Measurements from ENCODE around the gene ACAP1. TPM values are rescaled to one million over a fixed set of nuclear protein-coding genes. Genes with fewer than 3 reads are reported as not detected.

The ACAP1 gene
- total RNA-seq, 1 experiment from 2014 or later: 10.9 TPM

DNA sequence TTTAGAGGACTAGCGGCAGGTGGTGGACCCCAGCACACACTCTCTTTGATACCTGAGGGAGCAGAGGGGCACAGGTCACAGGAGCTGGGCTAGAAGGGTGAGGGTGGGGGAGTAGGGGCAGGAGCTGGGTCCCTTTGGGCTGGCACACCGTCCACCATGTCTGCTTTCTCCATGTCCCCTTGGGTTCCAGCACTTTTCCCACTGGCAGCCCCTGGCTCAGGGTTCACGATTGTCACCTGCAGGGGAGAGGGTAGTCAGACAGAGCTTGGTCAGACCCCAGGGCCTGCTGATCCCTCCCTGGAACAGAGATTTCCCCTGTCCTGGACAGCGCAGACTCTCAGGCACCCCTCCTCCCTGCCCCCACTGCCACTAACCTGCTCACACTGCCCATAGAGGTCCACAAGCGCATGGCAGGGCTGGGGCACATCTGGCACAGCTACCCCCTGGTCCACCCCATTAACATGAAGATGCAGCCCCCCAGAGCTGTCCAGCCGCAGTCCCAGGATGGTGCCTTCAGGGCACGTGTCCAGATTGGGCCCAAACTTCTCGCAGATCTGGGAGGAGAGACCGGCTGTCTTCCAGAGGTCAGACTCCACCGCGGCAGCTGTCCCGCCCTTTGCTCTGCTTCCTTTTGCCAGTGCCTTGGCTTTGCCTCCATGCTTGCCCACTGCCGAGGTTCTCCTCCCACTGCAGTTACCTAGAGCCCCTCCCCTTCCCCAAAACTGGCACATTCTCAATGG lies 18.0 kb upstream of the ACAP1 start:
- CTCF ChIA-PET: no interaction called here
- intact Hi-C loops (cut with micrococcal nuclease; ENCODE audit: unreplicated experiment): no loop called here
- BruUV-seq (replicated peaks): no TSS peak

DNA sequence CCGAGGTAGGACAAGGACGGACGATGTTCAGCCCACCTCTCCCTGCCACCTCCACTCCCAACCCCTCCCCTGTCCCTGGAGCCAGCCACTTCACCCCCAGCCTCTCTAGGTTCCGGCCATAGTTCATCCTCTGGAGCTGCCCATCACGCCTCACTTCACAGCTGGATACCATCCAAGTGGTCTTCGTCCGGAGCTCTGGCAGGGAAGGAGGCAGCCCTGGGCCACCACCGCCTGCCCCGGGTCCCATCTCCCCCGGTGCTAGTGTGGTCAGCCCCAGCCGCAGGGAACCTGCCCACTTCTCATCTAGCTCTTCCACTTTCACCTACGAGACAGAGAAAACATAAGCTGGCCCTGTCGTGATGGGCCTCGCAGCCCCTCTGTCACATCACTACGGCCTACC lies 14.9 kb upstream of the ACAP1 start:
- Histone ChIP-seq H3K36me3 (ENCODE audit: low read depth) (peaks cover 4% of the 10 kb centered on the region; the same call in 1 of the 2 replicates), H3F3A (ENCODE audit: insufficient read depth, low read depth) (peaks cover 14% of the 10 kb centered on the region), H2AFZ (no peak overlapping the region), H3K27ac (no peak overlapping the region), H3K4me1 (replicated peaks; ENCODE audit: insufficient read depth) (peaks cover under 1% of the 10 kb centered on the region; the same call in 1 of the 2 replicates), H4K20me1 (ENCODE audit: insufficient read depth) (no peaks in the 10 kb centered on the region; the same call in 1 of the 2 replicates), H3K4me3 (no peak overlapping the region), H3K27me3 (ENCODE audit: insufficient read depth, low read depth) (no peaks in the 10 kb centered on the region), H3K9me3 (ENCODE audit: insufficient read depth, low read depth) (no peaks in the 10 kb centered on the region), H3K79me2 (ENCODE audit: low read depth) (peaks cover under 1% of the 10 kb centered on the region; the same call in 1 of the 2 replicates), H3K9me2 (ENCODE audit: insufficient read depth) (no peaks in the 10 kb centered on the region), H3K4me2 (no peak overlapping the region)
- ChIA-PET POLR2A (ENCODE audit: unreplicated experiment) (no interaction called here), CTCF (no interaction called here)
- TF ChIP-seq EZH2 (IDR thresholded peaks at IDR 0.05; ENCODE audit: low read depth): no peak
- TF ChIP-seq, protein P1, sequence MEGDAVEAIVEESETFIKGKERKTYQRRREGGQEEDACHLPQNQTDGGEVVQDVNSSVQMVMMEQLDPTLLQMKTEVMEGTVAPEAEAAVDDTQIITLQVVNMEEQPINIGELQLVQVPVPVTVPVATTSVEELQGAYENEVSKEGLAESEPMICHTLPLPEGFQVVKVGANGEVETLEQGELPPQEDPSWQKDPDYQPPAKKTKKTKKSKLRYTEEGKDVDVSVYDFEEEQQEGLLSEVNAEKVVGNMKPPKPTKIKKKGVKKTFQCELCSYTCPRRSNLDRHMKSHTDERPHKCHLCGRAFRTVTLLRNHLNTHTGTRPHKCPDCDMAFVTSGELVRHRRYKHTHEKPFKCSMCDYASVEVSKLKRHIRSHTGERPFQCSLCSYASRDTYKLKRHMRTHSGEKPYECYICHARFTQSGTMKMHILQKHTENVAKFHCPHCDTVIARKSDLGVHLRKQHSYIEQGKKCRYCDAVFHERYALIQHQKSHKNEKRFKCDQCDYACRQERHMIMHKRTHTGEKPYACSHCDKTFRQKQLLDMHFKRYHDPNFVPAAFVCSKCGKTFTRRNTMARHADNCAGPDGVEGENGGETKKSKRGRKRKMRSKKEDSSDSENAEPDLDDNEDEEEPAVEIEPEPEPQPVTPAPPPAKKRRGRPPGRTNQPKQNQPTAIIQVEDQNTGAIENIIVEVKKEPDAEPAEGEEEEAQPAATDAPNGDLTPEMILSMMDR (conservative IDR thresholded peaks at IDR 0.05): no peak
- DNase-seq: no peak
- intact Hi-C loops (cut with micrococcal nuclease; ENCODE audit: unreplicated experiment): no loop called here
- BruUV-seq (replicated peaks): no TSS peak

More for the DNA sequence above, 18.0 kb upstream of the ACAP1 start:
- H3K79me2 ChIP-seq (ENCODE audit: low read depth): peaks cover 15% of the 10 kb centered on the region; the same call in 1 of the 2 replicates
- no peak for DNase-seq
- H3K4me3 ChIP-seq: no peak overlapping the region
- H2AFZ ChIP-seq: no peak overlapping the region
- POLR2A ChIA-PET (ENCODE audit: unreplicated experiment): no interaction called here
- peaks cover 38% of the 10 kb centered on the region for H3F3A ChIP-seq (ENCODE audit: insufficient read depth, low read depth)
- H3K27me3 ChIP-seq (ENCODE audit: insufficient read depth, low read depth): no peaks in the 10 kb centered on the region
- H3K4me2 ChIP-seq: no peak overlapping the region
- H3K9me3 ChIP-seq (ENCODE audit: insufficient read depth, low read depth): no peaks in the 10 kb centered on the region
- peaks cover 13% of the 10 kb centered on the region for H4K20me1 ChIP-seq (ENCODE audit: insufficient read depth)
- peaks cover 21% of the 10 kb centered on the region for H3K4me1 ChIP-seq (replicated peaks; ENCODE audit: insufficient read depth)
- no peak overlapping the region for H3K27ac ChIP-seq
- no peak for TF ChIP-seq EZH2 (IDR thresholded peaks at IDR 0.05; ENCODE audit: low read depth)
- TF ChIP-seq, protein P1 (conservative IDR thresholded peaks at IDR 0.05): no peak
- no peaks in the 10 kb centered on the region for H3K9me2 ChIP-seq (ENCODE audit: insufficient read depth)
- 0 out of 2 replicates have a peak, but pooled peaks cover 6% of the 10 kb centered on the region for H3K36me3 ChIP-seq (ENCODE audit: low read depth)

DNA sequence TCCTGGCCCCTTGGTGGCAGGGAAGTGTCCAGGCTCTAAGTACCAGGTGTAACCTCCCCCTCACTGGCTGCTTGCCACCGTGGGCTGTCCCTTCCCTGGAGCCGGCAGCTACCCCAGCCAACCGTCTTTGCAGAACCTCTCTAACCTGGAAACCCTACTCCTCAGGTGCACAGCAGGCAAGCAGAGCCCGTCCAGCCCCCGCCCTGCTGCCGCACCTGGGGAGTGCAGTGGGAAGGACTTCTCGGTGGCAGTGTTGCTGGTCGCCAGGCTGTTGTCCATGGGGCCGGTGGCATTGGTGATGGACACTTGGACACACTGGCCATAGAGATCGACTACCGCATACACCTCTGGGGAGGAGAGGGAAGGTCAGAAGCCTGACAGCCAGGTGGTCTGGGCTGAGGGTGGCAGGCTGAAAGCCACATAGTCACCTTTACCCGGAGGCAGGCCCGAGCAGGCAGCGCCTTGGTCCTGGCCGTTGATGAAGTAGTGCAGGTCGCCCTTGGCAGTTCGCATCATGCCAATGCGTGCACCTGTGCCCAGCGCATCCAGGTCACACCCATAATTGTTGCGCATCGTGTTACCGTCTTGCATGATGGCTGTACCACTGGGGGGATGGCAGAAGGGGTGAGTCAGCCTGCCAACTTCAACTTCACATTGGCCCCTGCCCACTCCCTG lies 13.7 kb upstream of the ACAP1 start:
- no peak for DNase-seq
- peaks cover 1% of the 10 kb centered on the region for H3K4me1 ChIP-seq (replicated peaks; ENCODE audit: insufficient read depth)
- H3K9me2 ChIP-seq (ENCODE audit: insufficient read depth): no peaks in the 10 kb centered on the region
- BruUV-seq (replicated peaks): no TSS peak
- no peak overlapping the region for H3K4me2 ChIP-seq
- H4K20me1 ChIP-seq (ENCODE audit: insufficient read depth): no peaks in the 10 kb centered on the region; the same call in 1 of the 2 replicates
- peaks cover 12% of the 10 kb centered on the region for H3K79me2 ChIP-seq (ENCODE audit: low read depth)
- peaks cover 4% of the 10 kb centered on the region; the same call in 1 of the 2 replicates for H3K36me3 ChIP-seq (ENCODE audit: low read depth)
- POLR2A ChIA-PET (ENCODE audit: unreplicated experiment): interaction anchor here (0.6 kb wide), 1 partner anchor 112 kb away, joined by 4 read pairs; the partner anchor contains the start of gene TMEM102
- H3K4me3 ChIP-seq: no peak overlapping the region
- H2AFZ ChIP-seq: no peak overlapping the region
- 0 out of 2 replicates have a peak, but pooled peaks cover 7% of the 10 kb centered on the region for H3F3A ChIP-seq (ENCODE audit: insufficient read depth, low read depth)
- H3K27me3 ChIP-seq (ENCODE audit: insufficient read depth, low read depth): no peaks in the 10 kb centered on the region
- CTCF ChIA-PET: no interaction called here
- H3K9me3 ChIP-seq (ENCODE audit: insufficient read depth, low read depth): no peaks in the 10 kb centered on the region
- no peak overlapping the region for H3K27ac ChIP-seq
- TF ChIP-seq, protein P1 (conservative IDR thresholded peaks at IDR 0.05): no peak
- TF ChIP-seq EZH2 (IDR thresholded peaks at IDR 0.05; ENCODE audit: low read depth): no peak
- intact Hi-C loops (cut with micrococcal nuclease; ENCODE audit: unreplicated experiment): no loop called here

Data from PC-9 (cell line).